Stimulated activated CD4-positive, alpha-beta T cell treated with anti-CD3 and anti-CD28 coated beads, Interleukin-1b, Interleukin-23, amount 100 ng/mL, for 24 hours (primary cell): ENCODE measurements around the gene TPX2.

Experiments
- DNase-seq, 4 experiments: peaks; one replicate each; pipeline ENCODE4 v3.0.0-alpha.2; 2020; ENCODE audit warnings: low read depth in 4 of 4, low spot score in 1 of 4

The TPX2 gene

GRCh38 chr20:31760519-31761240 is 21.6 kb downstream of the TPX2 start:
- no peak for DNase-seq

GRCh38 chr20:31764641-31765305 is 25.7 kb downstream of the TPX2 start:
- DNase-seq: no peak

- no peak for DNase-seq
Observed at GRCh38 chr20:31767805-31768204, 28.7 kb downstream of the TPX2 start.

- DNase-seq: no peak
Observed at GRCh38 chr20:31769681-31770080, 30.6 kb downstream of the TPX2 start.

- DNase-seq: no peak
Observed at GRCh38 chr20:31770243-31770642, 31.2 kb downstream of the TPX2 start.

- DNase-seq: no peak
Observed at GRCh38 chr20:31774408-31774807, 35.3 kb downstream of the TPX2 start.

- DNase-seq: no peak
Observed at GRCh38 chr20:31780839-31781238, 41.7 kb downstream of the TPX2 start.

- DNase-seq: no peak
Observed at GRCh38 chr20:31781945-31782344, 42.9 kb downstream of the TPX2 start.

- no peak for DNase-seq
Observed at GRCh38 chr20:31784354-31785044, 45.4 kb downstream of the TPX2 start.

GRCh38 chr20:31785089-31785488 is 46.0 kb downstream of the TPX2 start:
- DNase-seq: no peak

- no peak for DNase-seq
Observed at GRCh38 chr20:31788578-31788977, 49.5 kb downstream of the TPX2 start.

GRCh38 chr20:31790401-31790800 is 51.3 kb downstream of the TPX2 start:
- no peak for DNase-seq

- no peak for DNase-seq
Observed at GRCh38 chr20:31797364-31797763, 58.3 kb downstream of the TPX2 start.

- no peak for DNase-seq
Observed at GRCh38 chr20:31801508-31801907, 62.4 kb downstream of the TPX2 start.

GRCh38 chr20:31803552-31804291 is 64.6 kb downstream of the TPX2 start:
- DNase-seq: no peak

- no peak for DNase-seq
Observed at GRCh38 chr20:31806564-31807355, 67.7 kb downstream of the TPX2 start.

GRCh38 chr20:31808481-31808880 is 69.4 kb downstream of the TPX2 start:
- DNase-seq: no peak

- DNase-seq: no peak
Observed at GRCh38 chr20:31809661-31810060, 70.6 kb downstream of the TPX2 start.

GRCh38 chr20:31811198-31811597 is 72.1 kb downstream of the TPX2 start:
- no peak for DNase-seq

- DNase-seq: no peak
Observed at GRCh38 chr20:31811796-31812728, 73.0 kb downstream of the TPX2 start.
